ENCODE data around the gene FBXO34. TPM values are rescaled to one million over a fixed set of nuclear protein-coding genes. Genes with fewer than 3 reads are reported as not detected.

The FBXO34 gene
- total RNA-seq, 1 experiment from 2014 or later: 13.9 TPM

GRCh38 chr14:55381040-55381439, 109.8 kb downstream of the FBXO34 start (continued):
- TF ChIP-seq ARID4B (CRISPR knock-in tag; IDR thresholded peaks at IDR 0.05; ENCODE audit: borderline replicate concordance) (no peak), ZNF671 (CRISPR knock-in tag; IDR thresholded peaks at IDR 0.05) (no peak)

GRCh38 chr14:55381561-55381960, 110.3 kb downstream of the FBXO34 start:
- ChIA-PET CTCF (interaction anchor here (0.6 kb wide), 1 partner anchor 27 kb away, joined by 3 read pairs; no protein-coding TSS in a partner anchor), POLR2A (no interaction called here)
- no peaks in the 10 kb centered on the region for H3K27me3 Mint-ChIP-seq (ENCODE audit: low read depth)
- H3K36me3 Mint-ChIP-seq: peaks cover 31% of the 10 kb centered on the region
- no peak overlapping the region for H3K4me3 Mint-ChIP-seq
- H3K27ac Mint-ChIP-seq: no peak overlapping the region
- H3K4me1 Mint-ChIP-seq: no peaks in the 10 kb centered on the region
- H3K9me3 Mint-ChIP-seq: no peaks in the 10 kb centered on the region
- DNase-seq (ENCODE audit: low spot score) (no peak), ATAC-seq (no peak)
- no peak for TF ChIP-seq RELA (CRISPR knock-in tag; IDR thresholded peaks at IDR 0.05; ENCODE audit: borderline replicate concordance)
- no peak for TF ChIP-seq PREB (CRISPR knock-in tag; IDR thresholded peaks at IDR 0.05; ENCODE audit: borderline replicate concordance)
- TF ChIP-seq TP53 (CRISPR knock-in tag; IDR thresholded peaks at IDR 0.05): no peak
- TF ChIP-seq ZNF138 (CRISPR knock-in tag; conservative IDR thresholded peaks at IDR 0.05): no peak
- no peak for TF ChIP-seq ZBTB43 (CRISPR knock-in tag; IDR thresholded peaks at IDR 0.05)
- TF ChIP-seq ZNF423 (CRISPR knock-in tag; IDR thresholded peaks at IDR 0.05): no peak
- TF ChIP-seq ARID4B (CRISPR knock-in tag; IDR thresholded peaks at IDR 0.05; ENCODE audit: borderline replicate concordance): no peak
- no peak for TF ChIP-seq CREB1 (CRISPR knock-in tag; IDR thresholded peaks at IDR 0.05)

- DNase-seq (ENCODE audit: low spot score): no peak
- CTCF ChIA-PET: interaction anchor here (0.6 to 0.7 kb wide), 2 partner anchors 28 kb away, joined by 3 to 4 read pairs; no protein-coding TSS in a partner anchor
- TF ChIP-seq IRF2 (CRISPR knock-in tag; IDR thresholded peaks at IDR 0.05; ENCODE audit: borderline replicate concordance, low read depth) (no peak), ETV6 (CRISPR knock-in tag; IDR thresholded peaks at IDR 0.05) (no peak), ZNF671 (CRISPR knock-in tag; IDR thresholded peaks at IDR 0.05) (no peak), RELA (CRISPR knock-in tag; IDR thresholded peaks at IDR 0.05; ENCODE audit: borderline replicate concordance) (no peak), ZNF423 (CRISPR knock-in tag; IDR thresholded peaks at IDR 0.05) (no peak), SP1 (CRISPR knock-in tag; conservative IDR thresholded peaks at IDR 0.05) (no peak), ERG (CRISPR knock-in tag; IDR thresholded peaks at IDR 0.05) (no peak), SMAD3 (CRISPR knock-in tag; IDR thresholded peaks at IDR 0.05; ENCODE audit: borderline replicate concordance) (no peak), USF1 (CRISPR knock-in tag; IDR thresholded peaks at IDR 0.05) (no peak)
These were observed 111.3 kb downstream of the FBXO34 start for GRCh38 chr14:55382483-55382882.

More at GRCh38 chr14:55382483-55382882, 111.3 kb downstream of the FBXO34 start:
- H3K27ac Mint-ChIP-seq: no peak overlapping the region
- no peaks in the 10 kb centered on the region for H3K9me3 Mint-ChIP-seq
- H3K4me3 Mint-ChIP-seq: no peak overlapping the region
- no peaks in the 10 kb centered on the region for H3K27me3 Mint-ChIP-seq (ENCODE audit: low read depth)
- peaks cover 23% of the 10 kb centered on the region for H3K36me3 Mint-ChIP-seq
- POLR2A ChIA-PET: no interaction called here
- no peaks in the 10 kb centered on the region for H3K4me1 Mint-ChIP-seq
- no peak for ATAC-seq
